ENCODE results near the gene WDFY3. TPM values are rescaled to one million over a fixed set of nuclear protein-coding genes. Genes with fewer than 3 reads are reported as not detected.
"Not testable (repeated sequence)": the region's sequence is repeated elsewhere in the genome, so short reads cannot be mapped to it uniquely, and the experiment has no call there.

WDFY3 gene
- polyA plus RNA-seq, 4 donors = 3.0 to 33.3 (median 6.4) TPM

GRCh38 chr4:84826681-84827080, 139.8 kb downstream of the WDFY3 start:
- FAIRE-seq = no peak
- no peak for DNase-seq
- Histone ChIP-seq H3K27ac (ENCODE audit: low read depth in 1 of 3, low read length in 2 of 3) (no peak overlapping the region), H3K4me1 (ENCODE audit: control insufficient read depth in 3 of 3, insufficient read depth in 2 of 3, low read depth in 1 of 3, low read length in 2 of 3) (no peaks in the 10 kb centered on the region), H3K27me3 (ENCODE audit: control insufficient read depth in 3 of 3, insufficient read depth in 3 of 3, low read length in 3 of 3) (no peaks in the 10 kb centered on the region), H3K4me3 (ENCODE audit: low read depth in 1 of 3, low read length in 3 of 3) (no peak overlapping the region), H3K36me3 (ENCODE audit: control insufficient read depth in 3 of 3, insufficient read depth in 2 of 3, low read depth in 1 of 3, low read length in 3 of 3) (peaks cover 0 to 16% (median 0%) of the 10 kb centered on the region in 3 donors), H3K9me3 (ENCODE audit: control insufficient read depth in 2 of 2, insufficient read depth in 1 of 2, low read depth in 1 of 2, low read length in 1 of 2) (no peaks in the 10 kb centered on the region)

- H3K27ac ChIP-seq (ENCODE audit: low read depth in 1 of 3, low read length in 2 of 3) = no peak overlapping the region
- H3K9me3 ChIP-seq (ENCODE audit: control insufficient read depth in 2 of 2, insufficient read depth in 1 of 2, low read depth in 1 of 2, low read length in 1 of 2) = no peaks in the 10 kb centered on the region
- no peaks in the 10 kb centered on the region for H3K4me1 ChIP-seq (ENCODE audit: control insufficient read depth in 3 of 3, insufficient read depth in 2 of 3, low read depth in 1 of 3, low read length in 2 of 3)
- peaks cover 0 to 13% (median 0%) of the 10 kb centered on the region in 3 donors for H3K36me3 ChIP-seq (ENCODE audit: control insufficient read depth in 3 of 3, insufficient read depth in 2 of 3, low read depth in 1 of 3, low read length in 3 of 3)
- FAIRE-seq = no peak
- no peak for DNase-seq
- no peaks in the 10 kb centered on the region for H3K27me3 ChIP-seq (ENCODE audit: control insufficient read depth in 3 of 3, insufficient read depth in 3 of 3, low read length in 3 of 3)
- WGBS, 3 donors = 86 to 93% (median 92%) methylated on average over 5 of the region's 5 CpGs
- H3K4me3 ChIP-seq (ENCODE audit: low read depth in 1 of 3, low read length in 3 of 3) = no peak overlapping the region
These were observed 140.7 kb downstream of the WDFY3 start for GRCh38 chr4:84825701-84826341.

GRCh38 chr4:84821064-84821463, 145.4 kb downstream of the WDFY3 start:
- no peaks in the 10 kb centered on the region for H3K4me1 ChIP-seq (ENCODE audit: control insufficient read depth in 3 of 3, insufficient read depth in 2 of 3, low read depth in 1 of 3, low read length in 2 of 3)
- FAIRE-seq = no peak
- no peaks in the 10 kb centered on the region for H3K9me3 ChIP-seq (ENCODE audit: control insufficient read depth in 2 of 2, insufficient read depth in 1 of 2, low read depth in 1 of 2, low read length in 1 of 2)
- no peak overlapping the region for H3K4me3 ChIP-seq (ENCODE audit: low read depth in 1 of 3, low read length in 3 of 3)
- DNase-seq = no peak
- H3K27me3 ChIP-seq (ENCODE audit: control insufficient read depth in 3 of 3, insufficient read depth in 3 of 3, low read length in 3 of 3) = no peaks in the 10 kb centered on the region
- H3K27ac ChIP-seq (ENCODE audit: low read depth in 1 of 3, low read length in 2 of 3) = no peak overlapping the region
- peaks cover 0 to 8% (median 0%) of the 10 kb centered on the region in 3 donors for H3K36me3 ChIP-seq (ENCODE audit: control insufficient read depth in 3 of 3, insufficient read depth in 2 of 3, low read depth in 1 of 3, low read length in 3 of 3)
- WGBS, 3 donors = 78 to 90% (median 85%) methylated on average over 1 of the region's 1 CpG

- DNase-seq (peak; percentile 2 to 11), FAIRE-seq (no peak)
- no peak overlapping the region for H3K4me3 ChIP-seq (ENCODE audit: low read depth in 1 of 3, low read length in 3 of 3)
- no peaks in the 10 kb centered on the region for H3K27me3 ChIP-seq (ENCODE audit: control insufficient read depth in 3 of 3, insufficient read depth in 3 of 3, low read length in 3 of 3)
- H3K4me1 ChIP-seq (ENCODE audit: control insufficient read depth in 3 of 3, insufficient read depth in 2 of 3, low read depth in 1 of 3, low read length in 2 of 3) = no peaks in the 10 kb centered on the region
- H3K27ac ChIP-seq (ENCODE audit: low read depth in 1 of 3, low read length in 2 of 3) = no peak overlapping the region
- H3K9me3 ChIP-seq (ENCODE audit: control insufficient read depth in 2 of 2, insufficient read depth in 1 of 2, low read depth in 1 of 2, low read length in 1 of 2) = no peaks in the 10 kb centered on the region
- peaks cover 0 to 6% (median 4%) of the 10 kb centered on the region in 3 donors for H3K36me3 ChIP-seq (ENCODE audit: control insufficient read depth in 3 of 3, insufficient read depth in 2 of 3, low read depth in 1 of 3, low read length in 3 of 3)
- WGBS, 3 donors = 82 to 88% (median 88%) methylated on average over 5 of the region's 5 CpGs
These were observed 152.3 kb downstream of the WDFY3 start for GRCh38 chr4:84814094-84814750.

GRCh38 chr4:84809946-84810345, 156.5 kb downstream of the WDFY3 start:
- Histone ChIP-seq H3K27me3 (ENCODE audit: control insufficient read depth in 3 of 3, insufficient read depth in 3 of 3, low read length in 3 of 3) (no peaks in the 10 kb centered on the region), H3K4me3 (ENCODE audit: low read depth in 1 of 3, low read length in 3 of 3) (no peak overlapping the region), H3K4me1 (ENCODE audit: control insufficient read depth in 3 of 3, insufficient read depth in 2 of 3, low read depth in 1 of 3, low read length in 2 of 3) (no peaks in the 10 kb centered on the region), H3K27ac (ENCODE audit: low read depth in 1 of 3, low read length in 2 of 3) (no peak overlapping the region), H3K9me3 (ENCODE audit: control insufficient read depth in 2 of 2, insufficient read depth in 1 of 2, low read depth in 1 of 2, low read length in 1 of 2) (no peaks in the 10 kb centered on the region), H3K36me3 (ENCODE audit: control insufficient read depth in 3 of 3, insufficient read depth in 2 of 3, low read depth in 1 of 3, low read length in 3 of 3) (peaks cover 0 to 7% (median 4%) of the 10 kb centered on the region in 3 donors)
- no peak for FAIRE-seq
- 74 to 90% (median 86%) methylated on average over 9 of the region's 9 CpGs for WGBS, 3 donors
- no peak for DNase-seq

- DNase-seq = no peak
- H3K27ac ChIP-seq (ENCODE audit: low read depth in 1 of 3, low read length in 2 of 3) = no peak overlapping the region
- WGBS, 3 donors = 81 to 92% (median 91%) methylated on average over 2 of the region's 2 CpGs
- no peak overlapping the region for H3K4me3 ChIP-seq (ENCODE audit: low read depth in 1 of 3, low read length in 3 of 3)
- no peaks in the 10 kb centered on the region for H3K9me3 ChIP-seq (ENCODE audit: control insufficient read depth in 2 of 2, insufficient read depth in 1 of 2, low read depth in 1 of 2, low read length in 1 of 2)
- FAIRE-seq = no peak
- H3K4me1 ChIP-seq (ENCODE audit: control insufficient read depth in 3 of 3, insufficient read depth in 2 of 3, low read depth in 1 of 3, low read length in 2 of 3) = no peaks in the 10 kb centered on the region
- H3K27me3 ChIP-seq (ENCODE audit: control insufficient read depth in 3 of 3, insufficient read depth in 3 of 3, low read length in 3 of 3) = no peaks in the 10 kb centered on the region
- H3K36me3 ChIP-seq (ENCODE audit: control insufficient read depth in 3 of 3, insufficient read depth in 2 of 3, low read depth in 1 of 3, low read length in 3 of 3) = peaks cover 0 to 7% (median 4%) of the 10 kb centered on the region in 3 donors
These were observed 158.2 kb downstream of the WDFY3 start for GRCh38 chr4:84808332-84808731.

- H3K36me3 ChIP-seq (ENCODE audit: control insufficient read depth in 3 of 3, insufficient read depth in 2 of 3, low read depth in 1 of 3, low read length in 3 of 3) = peaks cover 1 to 15% (median 4%) of the 10 kb centered on the region in 3 donors
- not testable (repeated sequence) for H3K4me3 ChIP-seq (ENCODE audit: low read depth in 1 of 3, low read length in 3 of 3); FAIRE-seq; H3K9me3 ChIP-seq (ENCODE audit: control insufficient read depth in 2 of 2, insufficient read depth in 1 of 2, low read depth in 1 of 2, low read length in 1 of 2); H3K4me1 ChIP-seq (ENCODE audit: control insufficient read depth in 3 of 3, insufficient read depth in 2 of 3, low read depth in 1 of 3, low read length in 2 of 3); H3K27me3 ChIP-seq (ENCODE audit: control insufficient read depth in 3 of 3, insufficient read depth in 3 of 3, low read length in 3 of 3); H3K27ac ChIP-seq (ENCODE audit: low read depth in 1 of 3, low read length in 2 of 3); DNase-seq
- 95 to 98% (median 96%) methylated on average over 11 of the region's 11 CpGs for WGBS, 3 donors
These were observed 159.9 kb downstream of the WDFY3 start for GRCh38 chr4:84806541-84806940.

GRCh38 chr4:84804136-84804535, 162.4 kb downstream of the WDFY3 start:
- WGBS, 3 donors = 73 to 91% (median 90%) methylated on average over 4 of the region's 4 CpGs
- no peak for DNase-seq
- Histone ChIP-seq H3K4me3 (ENCODE audit: low read depth in 1 of 3, low read length in 3 of 3) (no peak overlapping the region), H3K4me1 (ENCODE audit: control insufficient read depth in 3 of 3, insufficient read depth in 2 of 3, low read depth in 1 of 3, low read length in 2 of 3) (no peaks in the 10 kb centered on the region), H3K27me3 (ENCODE audit: control insufficient read depth in 3 of 3, insufficient read depth in 3 of 3, low read length in 3 of 3) (no peaks in the 10 kb centered on the region), H3K27ac (ENCODE audit: low read depth in 1 of 3, low read length in 2 of 3) (no peak overlapping the region), H3K9me3 (ENCODE audit: control insufficient read depth in 2 of 2, insufficient read depth in 1 of 2, low read depth in 1 of 2, low read length in 1 of 2) (no peaks in the 10 kb centered on the region), H3K36me3 (ENCODE audit: control insufficient read depth in 3 of 3, insufficient read depth in 2 of 3, low read depth in 1 of 3, low read length in 3 of 3) (peaks cover 0 to 17% (median 2%) of the 10 kb centered on the region in 3 donors)
- FAIRE-seq = no peak
